Adrenal gland (tissue), 12 donors: ENCODE measurements around the gene TET3. TPM values are rescaled to one million over a fixed set of nuclear protein-coding genes. Genes with fewer than 3 reads are reported as not detected.

Experiments
- DNase-seq, 7 donors: peaks; one replicate each; pipeline ENCODE4 v3.0.0-alpha.2; 2019 to 2020
- H3K27ac ChIP-seq, 5 donors: fragments of 200-600 bp; sonication (generic) in 4 of 5; 1 replicate in 3 of 5; 2 replicates in 2 of 5; pipeline versions ENCODE4 v1.5.1 to v1.8.0; 2016 to 2020; ENCODE audit warnings: mild to moderate bottlenecking in 1 of 5
- H3K27me3 ChIP-seq: fragments of 200-600 bp; 2 replicates; pipeline ENCODE4 v1.8.0; 2021
- H3K36me3 ChIP-seq, 2 donors: fragments of 200-600 bp; replicated peaks in 1 of 2; 1 replicate in 1 of 2; 2 replicates in 1 of 2; pipeline versions ENCODE4 v1.5.1 to v1.8.0; 2018 to 2022
- H3K4me1 ChIP-seq, 2 donors: fragments of 200-600 bp; replicated peaks in 1 of 2; 1 replicate in 1 of 2; 2 replicates in 1 of 2; pipeline versions ENCODE4 v1.5.1 to v1.8.0; 2018 to 2021
- H3K4me3 ChIP-seq, 4 donors: fragments of 200-600 bp; sonication (generic) in 3 of 4; one replicate each; pipeline ENCODE4 v1.5.1; 2016 to 2018
- H3K9me3 ChIP-seq, 3 donors: fragments of 200-600 bp; sonication (generic) in 1 of 3; replicated peaks in 1 of 3; 1 replicate in 2 of 3; 2 replicates in 1 of 3; pipeline versions ENCODE4 v1.5.1 to v1.8.0; 2016 to 2021
- POLR2A ChIP-seq, 2 donors: fragments of 450-650 bp; IDR thresholded peaks; one replicate each; pipeline ENCODE4 v1.6.1; 2017; ENCODE audit warnings: antibody characterized with exemption in 2 of 2, mild to moderate bottlenecking in 2 of 2, moderate library complexity in 1 of 2
- WGBS, 4 donors: extraction: QIAGEN DNeasy Blood & Tissue Kit in 2 of 4; methylation state at CpG; one replicate each; pipeline versions ENCODE4 v1.1.5 to v1.1.7; 2013 to 2017; 5-methylcytosine and 5-hydroxymethylcytosine counted together
- intact Hi-C, 2 donors: fragments of 100-400 bp; cut with DNase I; formaldehyde crosslinking; loops; one replicate each; pipeline versions ENCODE4 v1.14.1 to v1.15.0; 2022 to 2023
- polyA plus RNA-seq, 3 donors: library from polyadenylated mRNA; stranded (reverse); fragments of 200-250 nt in 2 of 3; fragments of 350-450 nt in 1 of 3; fragmentation: Illumina TruSeq in 1 of 3; extraction: RNeasy Lipid Tissue Mini Kit (QIAGEN cat#74804) in 1 of 3; gene quantifications; one replicate each; pipeline ENCODE4 v1.2.3, GENCODE V29; 2013 to 2014
- total RNA-seq, 9 donors: library from RNA; depleted of rRNA in 4 of 9; stranded (reverse); fragments of >200 nt in 4 of 9; fragments of 120-200 nt in 1 of 9; fragmentation: NEBNext Ultra II Directional in 1 of 9; extraction: Animal tissue kit (Norgen Biotek cat#: 25700) in 1 of 9; gene quantifications; one replicate each; pipeline versions ENCODE4 v1.1.0 to v1.2.4, GENCODE V29; 2013 to 2023
- TF ChIP-seq, protein P1 (sequence below), 6 experiments: fragments of 450-650 bp in 4 of 6; fragments of 200-600 bp in 2 of 6; sonication (generic) in 1 of 6; IDR thresholded peaks; 1 replicate in 5 of 6; 2 replicates in 1 of 6; pipeline versions ENCODE4 v1.5.1 to v1.8.0; 2016 to 2021; ENCODE audit warnings: antibody characterized with exemption in 6 of 6, mild to moderate bottlenecking in 2 of 6, moderate library complexity in 1 of 6
- donor health status: healthy with polysubstance abuse.
- donor health status: Bipolar disorder and iron deficiency.
- donor health status: DM: yes; HTN: yes; CAD: no.
- donor health status: DM: no; HTN: no; CAD: no.
- donor health status: DM: no; HTN: no; CAD: no.
- donor health status: DM: yes; HTN: yes; CAD: no.

TET3 gene
- total and polyA plus RNA-seq, 12 donors: 1.3 to 8.6 (median 5.4) TPM

DNA sequence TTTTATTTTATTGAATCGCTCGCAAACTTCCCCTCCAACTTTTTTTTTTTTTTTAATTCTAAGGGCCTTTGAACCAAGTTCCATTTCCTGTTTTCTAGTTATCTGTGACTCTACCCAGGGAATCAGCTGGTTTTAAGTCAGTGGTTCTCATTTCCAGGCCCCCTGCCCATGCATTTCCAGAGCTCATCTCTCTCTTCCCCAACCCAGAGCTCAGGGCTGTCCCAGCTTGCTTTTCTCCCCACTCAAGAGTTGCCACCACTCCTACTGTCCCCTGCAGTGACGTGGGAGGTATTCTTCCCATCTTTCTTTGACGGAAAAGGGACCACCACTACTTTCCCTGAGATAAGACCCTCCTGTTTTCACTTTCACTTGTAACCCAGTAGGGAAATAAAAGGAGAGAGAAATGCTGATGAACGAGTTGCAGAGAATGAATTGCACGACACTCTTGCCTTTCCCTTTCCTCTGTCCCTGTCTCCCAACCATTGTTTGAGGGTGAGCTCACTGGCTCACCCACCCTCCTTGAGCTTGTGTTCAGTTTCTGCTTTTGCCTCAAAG, 42.1 kb downstream of the TET3 start:
- H3K27me3 ChIP-seq: no peaks in the 10 kb centered on the region
- DNase-seq: peak in 1 of 7 donors; percentile 48
- H3K4me3 ChIP-seq: no peak overlapping the region
- peaks cover 0 to 37% of the 10 kb centered on the region in 2 donors for H3K4me1 ChIP-seq
- intact Hi-C loops: no loop called here
- H3K27ac ChIP-seq: peak overlapping the region in 3 of 5 donors; percentile 13 to 53 (median 43)
- H3K36me3 ChIP-seq: no peaks in the 10 kb centered on the region
- TF ChIP-seq POLR2A (IDR thresholded peaks at IDR 0.05): no peak
- TF ChIP-seq, protein P1, sequence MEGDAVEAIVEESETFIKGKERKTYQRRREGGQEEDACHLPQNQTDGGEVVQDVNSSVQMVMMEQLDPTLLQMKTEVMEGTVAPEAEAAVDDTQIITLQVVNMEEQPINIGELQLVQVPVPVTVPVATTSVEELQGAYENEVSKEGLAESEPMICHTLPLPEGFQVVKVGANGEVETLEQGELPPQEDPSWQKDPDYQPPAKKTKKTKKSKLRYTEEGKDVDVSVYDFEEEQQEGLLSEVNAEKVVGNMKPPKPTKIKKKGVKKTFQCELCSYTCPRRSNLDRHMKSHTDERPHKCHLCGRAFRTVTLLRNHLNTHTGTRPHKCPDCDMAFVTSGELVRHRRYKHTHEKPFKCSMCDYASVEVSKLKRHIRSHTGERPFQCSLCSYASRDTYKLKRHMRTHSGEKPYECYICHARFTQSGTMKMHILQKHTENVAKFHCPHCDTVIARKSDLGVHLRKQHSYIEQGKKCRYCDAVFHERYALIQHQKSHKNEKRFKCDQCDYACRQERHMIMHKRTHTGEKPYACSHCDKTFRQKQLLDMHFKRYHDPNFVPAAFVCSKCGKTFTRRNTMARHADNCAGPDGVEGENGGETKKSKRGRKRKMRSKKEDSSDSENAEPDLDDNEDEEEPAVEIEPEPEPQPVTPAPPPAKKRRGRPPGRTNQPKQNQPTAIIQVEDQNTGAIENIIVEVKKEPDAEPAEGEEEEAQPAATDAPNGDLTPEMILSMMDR (IDR thresholded peaks at IDR 0.05): no peak
- WGBS, 4 donors: 67 to 78% (median 71%) methylated on average over 6 of the region's 6 CpGs
- no peaks in the 10 kb centered on the region for H3K9me3 ChIP-seq

DNA sequence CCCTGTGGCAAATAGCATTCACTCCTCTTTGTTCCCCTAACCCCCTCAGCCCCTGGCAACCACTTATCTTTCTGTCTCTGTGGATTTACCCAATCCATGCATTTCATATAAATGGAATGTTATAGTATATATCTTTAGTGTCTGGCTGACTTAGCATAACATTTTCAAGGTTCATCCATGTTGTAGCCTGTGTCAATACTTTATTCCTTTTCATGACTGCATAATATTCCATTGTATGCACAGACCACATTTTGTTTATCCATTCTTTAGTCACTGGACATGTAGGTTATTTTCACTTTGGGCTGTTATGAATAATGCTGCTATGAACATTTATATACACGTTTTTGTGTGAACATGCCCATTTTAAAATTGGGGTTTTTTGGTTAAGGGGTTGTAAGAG, 42.8 kb downstream of the TET3 start:
- intact Hi-C loops: no loop called here
- no peak for TF ChIP-seq POLR2A (IDR thresholded peaks at IDR 0.05)
- H3K27ac ChIP-seq: no peak overlapping the region
- H3K4me3 ChIP-seq: no peak overlapping the region
- H3K36me3 ChIP-seq: no peaks in the 10 kb centered on the region
- H3K27me3 ChIP-seq: no peaks in the 10 kb centered on the region
- no peaks in the 10 kb centered on the region for H3K9me3 ChIP-seq
- WGBS, 4 donors: 94 to 95% (median 94%) methylated on average over 1 of the region's 1 CpG
- peaks cover 0 to 36% of the 10 kb centered on the region in 2 donors for H3K4me1 ChIP-seq
- peak in 1 of 7 donors; percentile 7 for DNase-seq

DNA sequence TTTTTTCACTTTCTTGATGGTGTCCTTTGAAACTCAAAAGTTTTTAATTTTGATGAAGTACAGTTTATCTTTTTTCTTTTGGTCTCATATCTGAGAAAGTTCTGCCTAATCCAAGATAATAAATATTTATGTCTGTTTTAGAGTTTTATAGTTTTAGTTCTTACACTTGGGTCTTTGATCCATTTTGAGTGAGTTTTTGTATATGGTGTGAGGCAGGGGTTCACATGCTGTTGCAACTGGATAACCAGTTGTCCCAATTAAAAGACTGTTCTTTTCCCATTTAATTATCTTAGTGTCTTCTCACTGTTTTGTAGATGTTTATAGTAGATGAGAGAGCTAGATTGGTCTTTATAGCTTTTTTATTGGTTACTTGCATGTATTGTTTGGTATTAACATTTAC, 43.6 kb downstream of the TET3 start:
- TF ChIP-seq, protein P1 (IDR thresholded peaks at IDR 0.05): no peak
- TF ChIP-seq POLR2A (IDR thresholded peaks at IDR 0.05): no peak
- no peak overlapping the region for H3K27ac ChIP-seq
- H3K4me1 ChIP-seq: peaks cover 0 to 44% of the 10 kb centered on the region in 2 donors
- no peaks in the 10 kb centered on the region for H3K9me3 ChIP-seq
- H3K4me3 ChIP-seq: no peak overlapping the region
- intact Hi-C loops: no loop called here
- no peaks in the 10 kb centered on the region for H3K27me3 ChIP-seq
- no peaks in the 10 kb centered on the region for H3K36me3 ChIP-seq
- DNase-seq: no peak

DNA sequence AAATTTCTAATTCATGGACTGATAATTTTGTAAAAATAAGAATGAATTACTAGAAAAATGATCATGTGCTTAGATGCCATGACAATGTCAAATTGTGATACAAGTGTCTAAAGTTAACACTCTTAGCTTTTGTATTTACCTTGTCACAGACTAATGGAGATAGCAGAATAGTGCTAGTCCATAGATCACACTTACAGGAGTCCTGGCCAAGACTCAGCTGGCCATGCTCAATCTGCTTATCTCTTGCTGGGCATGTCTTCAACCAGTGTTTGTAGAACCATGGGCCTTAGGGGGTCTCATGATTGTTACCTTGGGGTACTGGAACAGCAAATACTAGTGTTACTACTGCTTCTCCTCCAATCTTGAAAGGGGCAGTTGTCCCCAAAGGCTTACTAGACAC, 44.0 kb downstream of the TET3 start:
- Histone ChIP-seq H3K4me1 (peaks cover 0 to 47% of the 10 kb centered on the region in 2 donors), H3K9me3 (no peaks in the 10 kb centered on the region), H3K36me3 (no peaks in the 10 kb centered on the region), H3K27me3 (no peaks in the 10 kb centered on the region), H3K27ac (no peak overlapping the region), H3K4me3 (no peak overlapping the region)
- TF ChIP-seq, protein P1 (IDR thresholded peaks at IDR 0.05): no peak
- TF ChIP-seq POLR2A (IDR thresholded peaks at IDR 0.05): no peak
- intact Hi-C loops: no loop called here
- peak in 1 of 7 donors; percentile 21 for DNase-seq

DNA sequence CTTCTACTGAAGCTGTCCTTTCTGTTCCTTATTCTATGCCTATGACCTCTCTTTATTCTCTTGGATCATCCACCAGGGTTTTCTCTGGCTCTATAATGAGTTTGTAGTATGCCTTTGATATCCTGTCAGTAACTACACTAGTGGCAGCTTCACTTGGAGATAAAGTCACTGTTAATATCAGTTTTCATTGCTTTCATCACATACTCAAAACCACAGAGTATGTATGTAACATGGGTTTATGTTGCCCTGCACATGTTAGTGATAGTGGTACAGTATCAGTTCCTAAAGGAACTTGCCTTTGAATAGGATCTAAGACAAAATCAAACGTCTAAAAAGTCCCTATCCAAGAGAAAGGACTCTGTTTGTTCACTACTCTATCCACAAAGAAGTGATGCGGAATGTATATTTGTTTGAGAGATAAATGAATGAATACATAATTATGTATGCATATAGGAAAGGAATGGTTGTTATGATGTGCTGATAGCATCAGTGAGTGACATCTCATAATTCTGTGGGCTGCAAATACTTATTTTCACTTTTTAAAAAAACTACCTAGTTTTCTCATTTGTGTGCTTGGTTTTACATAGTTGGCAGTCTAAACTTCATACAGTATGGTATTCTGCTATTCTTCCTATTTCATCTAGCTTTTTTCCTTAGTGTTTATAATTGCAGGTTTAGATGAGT, 45.1 kb downstream of the TET3 start:
- Histone ChIP-seq H3K27ac (no peak overlapping the region), H3K4me3 (no peak overlapping the region), H3K27me3 (no peaks in the 10 kb centered on the region), H3K9me3 (no peaks in the 10 kb centered on the region), H3K4me1 (peaks cover 0 to 47% of the 10 kb centered on the region in 2 donors), H3K36me3 (no peaks in the 10 kb centered on the region)
- WGBS, 4 donors: 70 to 81% (median 72%) methylated on average over 2 of the region's 2 CpGs
- intact Hi-C loops: no loop called here
- no peak for TF ChIP-seq POLR2A (IDR thresholded peaks at IDR 0.05)
- TF ChIP-seq, protein P1 (IDR thresholded peaks at IDR 0.05): no peak
- DNase-seq: no peak
